ENCODE results near the gene DOCK4. TPM values are rescaled to one million over a fixed set of nuclear protein-coding genes. Genes with fewer than 3 reads are reported as not detected.

Gene DOCK4
- total RNA-seq, 1 experiment from 2014 or later, result 4.9 TPM

GRCh38 chr7:111954474-111955381 is 251.5 kb downstream of the DOCK4 start:
- Histone ChIP-seq H3K4ac (ENCODE audit: low read depth, low read length) (no peak overlapping the region), H3K23ac (ENCODE audit: insufficient read length, low read depth, low read length) (no peak overlapping the region), H3K79me2 (ENCODE audit: insufficient read depth, low read length) (no peaks in the 10 kb centered on the region), H2AK5ac (ENCODE audit: insufficient read length, low read length) (no peak overlapping the region), H2AFZ (ENCODE audit: low read length) (no peak overlapping the region), H3K4me1 (ENCODE audit: insufficient read depth, low read length) (no peaks in the 10 kb centered on the region; the same call in 1 of the 2 replicates), H4K5ac (ENCODE audit: insufficient read length, low read depth, low read length) (no peak overlapping the region), H2BK15ac (ENCODE audit: low read depth, low read length) (0 out of 2 replicates have a peak overlapping the region, but pooled peaks have one; percentile 24), H4K91ac (ENCODE audit: insufficient read length, low read depth, low read length) (no peak overlapping the region), H2BK5ac (ENCODE audit: insufficient read length, low read length) (no peak overlapping the region), H2BK20ac (ENCODE audit: low read depth, low read length, poor library complexity, severe bottlenecking) (no peak overlapping the region), H3K27ac (ENCODE audit: insufficient read length, low read depth, low read length) (peak overlapping the region; percentile 32), H3T11ph (ENCODE audit: low read length) (no peak overlapping the region), H3K9me3 (ENCODE audit: control insufficient read depth, low read depth, low read length) (no peaks in the 10 kb centered on the region), H4K8ac (replicated peaks; ENCODE audit: insufficient read length, low read depth, low read length) (no peak overlapping the region), H3K18ac (ENCODE audit: insufficient read length, low read depth, low read length) (no peak overlapping the region), H3K79me1 (ENCODE audit: insufficient read depth, low read depth, low read length, poor library complexity, severe bottlenecking) (no peaks in the 10 kb centered on the region), H3K23me2 (ENCODE audit: insufficient read length, low read depth, low read length, poor library complexity, severe bottlenecking) (no peaks in the 10 kb centered on the region), H3K56ac (ENCODE audit: insufficient read length, low read depth, low read length) (no peak overlapping the region), H3K4me2 (ENCODE audit: insufficient read depth, insufficient read length, low read length) (no peak overlapping the region), H3K27me3 (ENCODE audit: insufficient read depth, low read length) (no peaks in the 10 kb centered on the region), H3K14ac (ENCODE audit: insufficient read depth, low read length) (no peak overlapping the region), H3K9ac (ENCODE audit: extremely low read depth, insufficient read length, low read length) (no peak overlapping the region), H2BK12ac (ENCODE audit: insufficient read length, low read depth, low read length) (no peak overlapping the region), H4K20me1 (ENCODE audit: control insufficient read depth, insufficient read depth, insufficient read length) (no peaks in the 10 kb centered on the region), H2BK120ac (ENCODE audit: low read depth, low read length, poor library complexity, severe bottlenecking) (no peak overlapping the region)
- Mint-ChIP-seq H3K9me3 (no peaks in the 10 kb centered on the region), H3K36me3 (ENCODE audit: insufficient read depth in 1 of 3, low read depth in 3 of 3) (peaks cover 0 to 2% (median 0%) of the 10 kb centered on the region in 3 experiments; a peak in 2 of 7 replicates), H3K4me1 (peaks cover 11 to 21% of the 10 kb centered on the region in 2 experiments; a peak in 3 of 4 replicates), H3K27me3 (ENCODE audit: low read depth) (no peaks in the 10 kb centered on the region), H3K4me3 (no peak overlapping the region), H3K27ac (peak overlapping the region; percentile 9 to 33 (median 25); a peak in 3 of 7 replicates)
- DNase-seq, result no peak
- no CpG with 5 or more reads among the region's 15 CpGs for WGBS (ENCODE audit: extremely low coverage, insufficient read length, low lambda C conversion rate)
- no peak for TF ChIP-seq CTCF (conservative IDR thresholded peaks at IDR 0.05)
